HEK293 (cell line): ENCODE measurements around the gene IPO9.

Source experiments
- CTCF ChIA-PET: fragments of 350-600 bp; formaldehyde crosslinking; extraction: SDS; loops from one replicate; lab custom pipeline; 2021; ENCODE audit warnings: antibody characterized with exemption; lab: Yijun Ruan, JAX
- POLR2A ChIA-PET: fragments of 300-600 bp; formaldehyde crosslinking; extraction: SDS; loops from one replicate; lab custom pipeline; 2020; ENCODE audit warnings: antibody characterized with exemption, inconsistent platforms; lab: Yijun Ruan, JAX
- H3K27ac ChIP-seq: fragments of 200-500 bp; sonication (Bioruptor generic); 2 replicates; pipeline ENCODE4 v1.5.1; 2014; ENCODE audit warnings: low read depth, low read length, control low read depth, inconsistent platforms; ENCODE audit errors: extremely low read depth
- H3K36me3 ChIP-seq, 2 experiments: fragments of 200-500 bp in 1 of 2; sonication (Bioruptor generic) in 1 of 2; 1 replicate in 1 of 2; 2 replicates in 1 of 2; pipeline ENCODE4 v1.5.1; 2014 to 2017; ENCODE audit warnings: inconsistent platforms in 2 of 2, low read length in 2 of 2; ENCODE audit not compliant: control insufficient read depth in 2 of 2, insufficient read depth in 1 of 2
- H3K4me1 ChIP-seq: fragments of 200-500 bp; sonication (Bioruptor generic); 2 replicates; pipeline ENCODE4 v1.5.1; 2014; ENCODE audit warnings: mild to moderate bottlenecking, low read length, inconsistent platforms; ENCODE audit not compliant: control insufficient read depth, insufficient read depth
- H3K4me3 ChIP-seq: 2 replicates; pipeline ENCODE4 v1.5.1; 2011; ENCODE audit warnings: low read depth, mild to moderate bottlenecking, control low read depth, low read length, moderate library complexity
- H3K9me3 ChIP-seq: fragments of 200-500 bp; sonication (Bioruptor generic); 2 replicates; pipeline ENCODE4 v1.5.1; 2014; ENCODE audit warnings: low read depth, low read length, inconsistent platforms; ENCODE audit not compliant: control insufficient read depth, insufficient read depth
- BCL11B ChIP-seq: fragments of 450-650 bp; formaldehyde crosslinking; IDR thresholded peaks from 2 replicates; pipeline ENCODE4 v1.5.1; 2016; ENCODE audit warnings: low read depth, missing biosample characterization, missing genetic modification characterization
- GLI4 ChIP-seq: fragments of 450-650 bp; formaldehyde crosslinking; IDR thresholded peaks from 2 replicates; pipeline ENCODE4 v1.5.1; 2016; ENCODE audit warnings: missing biosample characterization, missing genetic modification characterization
- MYNN ChIP-seq: fragments of 450-650 bp; formaldehyde crosslinking; IDR thresholded peaks from 2 replicates; pipeline ENCODE4 v1.5.1; 2016; ENCODE audit warnings: missing biosample characterization, missing genetic modification characterization, borderline replicate concordance
- PRDM2 ChIP-seq: fragments of 450-650 bp; formaldehyde crosslinking; IDR thresholded peaks from 2 replicates; pipeline ENCODE4 v1.5.1; 2016; ENCODE audit warnings: missing biosample characterization, missing genetic modification characterization, borderline replicate concordance
- REST ChIP-seq: fragments of 450-650 bp; formaldehyde crosslinking; IDR thresholded peaks from 2 replicates; pipeline ENCODE4 v1.5.1; 2016; ENCODE audit warnings: missing biosample characterization, missing genetic modification characterization
- SP3 ChIP-seq: fragments of 450-650 bp; formaldehyde crosslinking; IDR thresholded peaks from 2 replicates; pipeline ENCODE4 v1.5.1; 2016; ENCODE audit warnings: missing biosample characterization, missing genetic modification characterization
- ZNF10 ChIP-seq: fragments of 450-650 bp; formaldehyde crosslinking; IDR thresholded peaks from 2 replicates; pipeline ENCODE4 v1.5.1; 2017; ENCODE audit warnings: missing biosample characterization, missing genetic modification characterization
- ZNF140 ChIP-seq: fragments of 450-650 bp; formaldehyde crosslinking; IDR thresholded peaks from 2 replicates; pipeline ENCODE4 v1.5.1; 2016; ENCODE audit warnings: missing biosample characterization, missing genetic modification characterization
- ZNF148 ChIP-seq: fragments of 450-650 bp; formaldehyde crosslinking; IDR thresholded peaks from 2 replicates; pipeline ENCODE4 v1.5.0; 2017; ENCODE audit warnings: missing biosample characterization, missing genetic modification characterization, borderline replicate concordance
- ZNF335 ChIP-seq: fragments of 450-650 bp; formaldehyde crosslinking; conservative IDR thresholded peaks from 2 replicates; pipeline ENCODE4 v1.5.1; 2016; ENCODE audit warnings: missing biosample characterization, missing genetic modification characterization
- ZNF404 ChIP-seq: fragments of 450-650 bp; formaldehyde crosslinking; IDR thresholded peaks from 2 replicates; pipeline ENCODE4 v1.5.1; 2017; ENCODE audit warnings: missing biosample characterization, missing genetic modification characterization
- ZNF529 ChIP-seq: fragments of 450-650 bp; formaldehyde crosslinking; IDR thresholded peaks from 2 replicates; pipeline ENCODE4 v1.5.1; 2017; ENCODE audit warnings: missing genetic modification characterization, missing biosample characterization; ENCODE audit not compliant: insufficient replicate concordance
- ZNF596 ChIP-seq: fragments of 450-650 bp; IDR thresholded peaks from 2 replicates; pipeline ENCODE4 v1.5.0; 2018; ENCODE audit warnings: missing biosample characterization, mild to moderate bottlenecking, missing genetic modification characterization, moderate library complexity
- ZNF610 ChIP-seq: fragments of 450-650 bp; formaldehyde crosslinking; IDR thresholded peaks from 2 replicates; pipeline ENCODE4 v1.5.1; 2016; ENCODE audit warnings: missing biosample characterization, missing genetic modification characterization, borderline replicate concordance
- ZNF654 ChIP-seq: fragments of 450-650 bp; formaldehyde crosslinking; IDR thresholded peaks from 2 replicates; pipeline ENCODE4 v1.5.1; 2016; ENCODE audit warnings: low read depth, missing biosample characterization, missing genetic modification characterization
- ZNF660 ChIP-seq: fragments of 450-650 bp; IDR thresholded peaks from 2 replicates; pipeline ENCODE4 v1.5.1; 2018; ENCODE audit warnings: missing biosample characterization, mild to moderate bottlenecking, missing genetic modification characterization
- ZNF704 ChIP-seq: fragments of 450-650 bp; formaldehyde crosslinking; IDR thresholded peaks from 2 replicates; pipeline ENCODE4 v1.5.1; 2016; ENCODE audit warnings: missing biosample characterization, missing genetic modification characterization
- ZSCAN30 ChIP-seq: fragments of 450-650 bp; IDR thresholded peaks from 2 replicates; pipeline ENCODE4 v1.5.1; 2018; ENCODE audit warnings: missing biosample characterization, mild to moderate bottlenecking, missing genetic modification characterization, moderate library complexity
- ZSCAN4 ChIP-seq: fragments of 450-650 bp; formaldehyde crosslinking; IDR thresholded peaks from 2 replicates; pipeline ENCODE4 v1.5.1; 2017; ENCODE audit warnings: missing biosample characterization, missing genetic modification characterization

The IPO9 gene

GRCh38 chr1:201786824-201787223 is 42.1 kb upstream of the IPO9 start:
- H3K36me3 ChIP-seq = peaks cover 0 to 69% of the 10 kb centered on the region in 2 experiments; a peak in 2 of 3 replicates
- no peak overlapping the region for H3K4me3 ChIP-seq
- TF ChIP-seq GLI4 (no peak), ZNF704 (tag by site-specific recombination) (no peak), BCL11B (tag by site-specific recombination) (no peak), ZSCAN4 (tag by site-specific recombination) (no peak), ZNF140 (tag by site-specific recombination) (no peak), ZNF654 (tag by site-specific recombination) (no peak), MYNN (tag by site-specific recombination) (no peak), ZNF10 (tag by site-specific recombination) (no peak), ZSCAN30 (tag by site-specific recombination) (no peak), SP3 (tag by site-specific recombination) (no peak)
- CTCF ChIA-PET = interaction anchor here (0.6 to 18.0 kb wide), 4 partner anchors 10 to 1165 kb away, joined by 3 to 593 read pairs (median 62); no protein-coding TSS in a partner anchor
- POLR2A ChIA-PET = no interaction called here
- peaks cover 6% of the 10 kb centered on the region; the same call in 1 of the 2 replicates for H3K4me1 ChIP-seq
- no peak overlapping the region for H3K27ac ChIP-seq
- no peaks in the 10 kb centered on the region for H3K9me3 ChIP-seq

- ChIA-PET POLR2A (no interaction called here), CTCF (interaction anchor here (0.5 to 18.0 kb wide), 6 partner anchors 18 to 257 kb away, joined by 3 to 593 read pairs (median 3); no protein-coding TSS in a partner anchor)
- Histone ChIP-seq H3K27ac (no peak overlapping the region), H3K4me1 (0 out of 2 replicates have a peak, but pooled peaks cover 2% of the 10 kb centered on the region), H3K36me3 (peaks cover 0 to 61% of the 10 kb centered on the region in 2 experiments; a peak in 2 of 3 replicates), H3K9me3 (no peaks in the 10 kb centered on the region), H3K4me3 (no peak overlapping the region)
- TF ChIP-seq ZNF335 (tag by site-specific recombination) (no peak), ZNF148 (tag by site-specific recombination) (no peak), REST (tag by site-specific recombination) (no peak), ZNF660 (tag by site-specific recombination) (no peak), ZNF704 (tag by site-specific recombination) (no peak), ZNF610 (tag by site-specific recombination) (no peak), ZNF404 (tag by site-specific recombination) (no peak), ZNF529 (tag by site-specific recombination) (no peak), PRDM2 (no peak), ZNF596 (tag by site-specific recombination) (no peak)
These were observed 40.7 kb upstream of the IPO9 start for GRCh38 chr1:201788296-201788695.
